DMS53 treated with DMSO at 0.1 percent for 48 hours (cell line): Measurements from ENCODE around the gene SARDH.

Experiments
- DNase-seq: peaks from one replicate; lab custom pipeline; 2025; ENCODE audit not compliant: unreplicated experiment; lab: John Stamatoyannopoulos, UW

SARDH gene

DNA sequence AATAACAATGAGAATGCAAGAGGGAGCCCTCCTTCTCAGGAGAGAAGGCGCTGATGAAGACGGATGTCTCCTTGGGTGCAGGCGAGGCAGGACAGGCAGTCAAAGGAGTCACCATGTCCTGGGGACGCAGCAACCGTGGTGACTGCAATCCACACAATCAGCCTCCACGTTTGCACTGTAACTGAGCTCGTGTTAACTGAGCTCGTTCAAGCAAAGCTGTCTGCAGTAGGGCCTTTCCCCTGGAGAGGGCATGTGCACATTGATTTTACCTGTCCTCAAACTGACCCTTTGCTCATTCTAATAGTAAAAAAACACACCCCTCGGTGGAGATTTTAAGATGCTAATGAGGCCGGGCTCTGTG, 2.8 kb downstream of the SARDH start:
- DNase-seq, result no peak

GRCh38 chr9:133734590-133735414, 3.4 kb downstream of the SARDH start:
- no peak for DNase-seq

DNA sequence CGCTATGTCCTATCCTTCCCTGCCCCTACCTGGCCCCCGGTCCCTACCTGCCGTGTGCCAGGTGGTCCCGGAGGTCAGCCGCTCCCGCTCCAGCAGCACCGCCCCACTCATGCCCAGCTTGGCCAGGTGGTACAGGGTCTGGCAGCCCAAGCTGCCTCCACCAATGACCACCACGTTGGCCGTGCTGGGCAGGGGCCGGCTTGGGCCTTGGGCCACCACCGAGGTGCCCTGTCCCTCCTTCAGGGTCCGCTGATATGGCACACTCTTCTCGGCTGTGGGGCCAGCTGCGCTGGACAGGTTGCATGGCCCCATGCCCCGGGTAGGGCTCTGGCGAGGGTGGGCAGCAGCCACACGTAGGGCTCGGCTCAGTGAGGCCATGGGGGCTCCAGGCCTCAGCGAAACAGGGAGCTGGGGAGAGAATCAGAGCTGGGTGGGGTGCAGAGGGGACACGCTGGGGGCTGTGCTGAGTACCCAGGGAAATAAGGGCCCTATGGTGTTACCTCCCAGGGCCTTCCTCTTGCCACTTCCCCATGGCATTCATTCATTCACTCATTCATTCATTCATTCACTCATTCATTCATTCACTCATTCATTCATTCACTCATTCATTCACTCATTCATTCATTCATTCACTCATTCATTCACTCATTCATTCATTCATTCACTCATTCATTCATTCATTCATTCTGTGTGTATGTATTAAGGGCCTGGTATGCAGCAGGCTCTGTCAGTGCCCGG, 4.2 kb downstream of the SARDH start:
- no peak for DNase-seq

- no peak for DNase-seq
Observed at GRCh38 chr9:133733421-133733795, 4.7 kb downstream of the SARDH start.

GRCh38 chr9:133732639-133733408, 5.3 kb downstream of the SARDH start:
- DNase-seq, result no peak

DNA sequence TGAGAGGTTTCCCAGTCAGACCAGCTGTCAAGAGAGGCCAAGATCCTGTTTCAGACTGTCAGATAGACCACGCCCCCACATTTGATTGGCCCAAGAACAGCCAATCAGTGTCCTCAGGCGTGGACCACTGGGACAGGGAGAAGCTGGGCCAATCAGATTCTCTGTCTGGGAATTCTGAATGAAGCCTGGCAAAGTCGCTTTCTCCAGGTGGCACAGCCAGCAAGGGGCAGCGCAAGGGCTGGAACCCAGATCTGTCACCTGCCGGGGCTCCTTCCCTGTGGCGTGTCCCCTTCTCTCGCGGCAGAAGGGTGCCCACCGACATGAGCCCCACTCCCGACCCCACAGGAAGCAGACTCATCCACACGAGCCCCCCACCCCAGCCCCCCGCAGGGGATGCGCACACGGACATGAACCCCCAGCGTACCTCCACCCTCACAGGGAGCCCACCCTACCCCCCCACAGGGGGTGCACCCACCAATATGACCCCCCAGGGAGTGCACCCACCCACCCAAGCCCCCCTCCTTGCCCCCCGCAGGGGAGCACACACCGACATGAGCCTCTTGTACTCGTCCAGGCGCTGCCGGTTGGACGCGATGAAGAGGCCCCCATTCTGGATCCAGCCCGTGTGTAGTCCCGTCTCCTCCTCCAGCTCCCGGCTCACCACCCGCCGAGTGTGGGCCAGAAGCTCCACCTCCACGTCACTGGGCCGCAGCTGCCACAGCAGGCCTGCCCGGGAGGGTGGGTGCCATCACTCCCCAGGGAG, 6.1 kb downstream of the SARDH start:
- DNase-seq, result peak; percentile 6

DNA sequence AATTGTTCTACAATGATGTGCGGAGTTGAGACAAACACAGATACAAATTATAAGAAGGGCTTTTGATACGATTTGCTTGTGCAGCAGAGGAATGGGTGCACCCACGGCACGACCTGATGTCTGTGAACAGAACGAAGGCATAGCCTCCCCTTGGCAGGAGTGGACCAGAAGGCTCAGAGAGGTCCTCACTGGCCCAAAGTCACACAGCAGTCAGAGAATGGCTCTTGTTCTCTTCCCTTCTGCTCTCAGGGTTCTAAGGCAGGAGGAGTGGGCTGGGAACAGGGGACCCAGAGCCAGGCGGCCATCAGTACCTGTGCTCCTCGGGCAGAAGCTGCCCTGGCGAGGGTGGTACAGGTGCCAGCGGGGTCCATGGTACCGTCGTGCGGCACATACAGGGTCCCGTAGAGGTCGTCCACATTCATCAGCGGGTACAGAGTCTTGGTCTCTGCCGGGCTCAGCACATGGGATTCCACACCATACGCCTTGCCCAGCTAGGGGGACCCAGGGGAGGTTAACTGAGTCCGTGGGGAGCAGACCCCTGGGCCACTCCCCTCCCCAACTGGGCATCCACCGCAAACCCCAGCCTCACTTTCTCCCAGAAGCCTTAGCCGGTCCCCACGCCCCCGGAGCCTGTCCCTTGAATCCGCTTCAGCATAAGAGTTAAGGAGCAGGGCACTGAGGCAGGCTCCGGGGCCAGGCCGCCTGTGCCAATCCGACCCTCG, 7.0 kb downstream of the SARDH start:
- no peak for DNase-seq

GRCh38 chr9:133729617-133730281, 8.4 kb downstream of the SARDH start:
- no peak for DNase-seq

DNA sequence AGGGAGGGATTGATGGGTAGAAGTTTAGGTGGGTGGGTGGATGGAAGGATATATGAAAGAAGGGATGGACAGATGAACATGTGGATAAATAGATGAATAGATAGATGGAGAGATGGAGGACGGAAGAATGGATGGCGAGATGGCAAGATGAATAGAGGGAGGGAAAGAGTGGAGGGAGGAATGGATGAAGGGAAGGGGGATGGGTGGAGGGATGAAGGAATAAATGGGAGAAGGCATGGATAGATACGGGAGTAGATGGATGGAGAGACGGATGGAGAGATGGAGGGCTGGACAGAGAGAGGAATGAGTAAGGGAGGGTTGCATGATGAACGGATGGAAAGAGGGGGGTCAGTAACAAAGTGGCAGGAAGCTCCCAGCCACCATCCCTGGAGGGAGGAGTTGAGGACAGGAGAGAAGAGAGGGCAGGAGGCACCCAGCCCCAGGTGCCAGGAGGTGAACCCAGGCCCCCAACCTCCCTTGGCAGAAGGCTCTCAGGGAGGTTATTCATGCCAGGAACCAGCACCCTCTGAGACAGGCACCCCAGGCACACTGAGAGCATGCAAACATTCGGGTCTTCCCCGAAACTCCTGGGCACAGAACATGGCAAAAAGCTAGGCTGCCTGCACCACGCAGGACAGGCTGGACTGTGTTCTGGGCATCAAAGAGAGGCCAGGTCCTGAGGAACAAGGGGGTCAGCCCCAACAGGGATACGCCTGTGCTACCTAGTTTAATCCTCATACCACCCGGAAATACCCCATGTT, 9.1 kb downstream of the SARDH start:
- DNase-seq, result no peak

- DNase-seq, result no peak
Observed at GRCh38 chr9:133727876-133728441, 10.2 kb downstream of the SARDH start.

DNA sequence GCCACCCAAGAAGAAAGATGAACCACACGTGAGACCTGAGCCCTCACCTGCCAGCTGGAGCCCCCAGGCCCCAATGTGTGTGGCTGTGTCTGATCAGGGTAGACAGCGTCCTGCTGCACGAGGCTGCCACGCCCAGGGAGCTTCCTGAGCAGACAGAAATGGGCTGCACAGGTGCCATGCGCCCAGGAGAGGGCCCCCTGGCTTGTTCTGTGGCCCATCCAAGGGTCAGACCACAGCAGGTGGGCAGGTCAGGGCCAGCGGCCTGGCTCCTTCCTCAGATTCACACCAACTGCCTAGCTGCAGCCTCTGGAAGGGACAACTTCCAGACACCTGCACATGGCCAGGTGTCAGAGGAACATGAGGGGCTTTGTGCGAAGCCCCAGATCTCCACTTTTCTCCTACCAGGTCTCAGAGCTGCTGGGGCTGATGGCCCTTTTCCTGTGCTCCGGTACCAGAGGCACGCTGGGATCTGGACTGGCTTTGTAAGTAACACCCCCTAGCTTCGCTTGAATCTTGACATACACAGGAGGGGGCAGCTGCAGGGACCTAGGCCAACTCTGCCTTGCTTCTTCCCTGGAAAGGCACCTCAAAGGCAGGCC, 10.8 kb downstream of the SARDH start:
- no peak for DNase-seq

DNA sequence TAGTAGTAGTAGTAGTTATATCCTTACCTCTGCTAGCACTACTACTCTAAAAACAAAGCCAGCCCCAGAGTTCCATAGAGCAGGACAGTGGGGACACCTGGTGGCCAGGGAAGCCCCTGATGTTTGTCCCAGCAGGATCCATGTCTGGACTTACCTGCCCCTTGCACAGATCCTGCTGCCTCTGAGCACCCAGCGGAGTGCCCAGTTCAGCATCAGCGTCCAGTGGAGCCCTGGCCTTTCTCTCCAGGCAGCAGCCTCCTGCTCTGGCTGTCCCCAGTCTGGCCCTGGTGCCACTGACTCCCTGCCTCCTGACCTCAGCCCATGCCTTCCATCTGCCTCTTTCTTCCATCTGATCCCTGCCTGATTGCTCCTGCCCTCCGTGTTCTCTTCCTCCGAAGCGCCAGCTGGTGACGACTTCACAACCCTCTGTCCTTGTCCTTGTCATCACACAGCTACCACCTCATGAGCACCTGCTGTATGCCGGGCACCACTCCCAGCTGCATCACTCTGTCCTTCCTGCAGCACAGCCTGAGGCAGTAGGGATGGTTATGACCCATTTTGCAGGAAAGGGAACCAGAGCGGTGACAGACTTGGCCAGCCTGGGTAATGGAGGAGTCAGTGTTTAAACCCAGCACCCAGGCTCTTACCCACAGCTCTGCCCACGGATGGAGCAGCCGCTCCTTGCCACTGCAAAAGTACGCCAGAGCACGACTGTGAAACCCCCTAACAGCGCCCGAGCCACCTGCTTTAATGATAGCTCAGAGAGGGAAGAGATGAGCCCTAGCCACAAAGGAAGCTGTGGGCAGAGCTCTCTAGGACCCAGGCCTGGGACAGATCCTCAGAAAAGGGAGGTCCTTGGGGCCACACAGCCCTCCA, 11.5 kb downstream of the SARDH start:
- DNase-seq, result peak; percentile 63

- DNase-seq, result no peak
Observed at GRCh38 chr9:133725886-133726285, 12.3 kb downstream of the SARDH start.

DNA sequence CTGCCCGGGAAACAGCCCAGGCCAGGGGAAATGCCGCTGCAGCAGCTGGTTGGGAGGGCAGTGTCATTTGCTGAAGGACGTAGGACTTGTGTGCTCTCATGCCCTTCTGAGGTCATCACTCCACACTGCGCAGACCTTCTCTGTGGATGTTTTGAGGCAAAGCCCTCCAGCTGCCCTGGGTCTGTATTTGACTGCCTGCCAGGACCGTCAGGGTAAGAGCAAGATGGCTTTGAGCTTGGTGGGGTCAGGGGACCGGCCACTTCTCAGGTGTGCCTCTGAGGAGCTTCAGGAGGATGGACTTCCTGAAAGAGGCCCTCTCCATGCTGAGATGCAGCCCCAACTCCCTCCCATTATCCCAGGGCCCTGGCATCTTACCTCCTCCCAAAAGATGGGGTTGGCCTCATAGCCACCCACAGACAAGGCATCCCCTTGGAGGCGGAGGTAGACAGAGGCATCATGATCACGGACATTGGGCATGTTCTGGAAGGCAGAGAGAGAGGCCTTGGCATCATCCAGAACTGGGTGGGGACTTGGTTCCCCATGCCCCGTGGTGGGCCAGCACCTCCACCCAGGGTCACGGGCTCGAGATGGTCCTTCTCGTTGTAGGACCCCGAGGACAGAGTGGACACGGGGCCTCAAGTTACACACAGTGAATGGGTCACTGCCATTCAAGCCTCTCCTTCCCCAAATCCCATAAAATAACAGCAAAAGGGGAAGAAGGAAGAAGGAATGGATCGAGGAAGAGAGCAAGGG, 19.4 kb downstream of the SARDH start:
- DNase-seq, result no peak

DNA sequence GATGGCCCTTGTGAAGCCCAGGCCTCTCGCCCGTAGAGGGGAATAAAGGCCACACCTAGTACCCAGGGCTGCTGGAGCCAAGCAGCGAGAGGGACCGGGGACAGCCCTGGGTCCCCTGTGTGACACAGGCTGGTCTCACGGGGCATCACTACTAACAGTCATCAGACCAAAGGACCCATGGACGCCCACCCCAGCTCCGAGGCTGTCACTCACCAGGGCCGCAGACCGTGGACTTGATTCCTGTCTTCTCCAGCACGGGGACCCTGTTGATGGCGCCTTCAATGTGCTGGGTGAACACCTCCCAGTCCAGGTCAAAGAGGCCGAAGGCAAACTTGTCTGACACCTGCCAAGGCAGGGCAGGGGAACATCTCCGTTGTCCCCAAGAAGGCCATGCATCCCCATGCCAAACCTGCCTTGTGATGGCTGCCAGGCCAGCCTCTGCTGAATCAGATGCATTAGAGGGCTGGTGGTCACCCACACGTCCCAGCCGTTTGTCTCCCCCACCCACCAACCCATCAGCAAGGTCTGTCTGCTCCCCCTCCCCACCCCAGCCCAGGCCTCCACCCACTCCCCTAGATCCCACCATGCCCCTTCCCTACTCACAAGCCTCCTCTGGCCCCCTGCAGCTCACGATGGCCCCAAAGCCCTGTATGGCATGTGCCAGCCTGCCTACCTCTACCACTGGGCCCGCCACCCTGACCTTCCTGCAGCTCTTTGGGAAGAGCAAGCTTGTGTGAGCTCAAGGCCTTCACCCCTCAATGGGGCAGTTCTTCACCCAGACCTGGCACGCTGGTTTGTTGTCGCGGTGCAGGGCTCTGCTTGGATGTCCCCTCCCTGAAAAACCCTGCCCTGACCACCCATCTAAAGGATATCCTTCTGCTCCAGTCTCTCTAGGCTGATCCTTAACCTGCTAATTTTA, 20.8 kb downstream of the SARDH start:
- no peak for DNase-seq
